ENCODE data around the gene CIC. TPM values are rescaled to one million over a fixed set of nuclear protein-coding genes. Genes with fewer than 3 reads are reported as not detected.

CIC gene
- polyA plus RNA-seq, 3 donors: 0.62 to 42.2 (median 0.87) TPM

- H3K9me3 Mint-ChIP-seq: no peaks in the 10 kb centered on the region
- peaks cover 17 to 26% of the 10 kb centered on the region in 2 donors for H3K4me1 ChIP-seq (ENCODE audit: control insufficient read depth in 1 of 2, insufficient read depth in 2 of 2, low read length in 2 of 2)
- no peak overlapping the region for H3K27ac Mint-ChIP-seq
- H3K27me3 Mint-ChIP-seq (ENCODE audit: low read depth in 3 of 3): peaks cover 0 to 3% (median 0%) of the 10 kb centered on the region in 3 donors
- no peak overlapping the region for H3K4me3 Mint-ChIP-seq
- no peak overlapping the region for H3K4me2 ChIP-seq (replicated peaks; ENCODE audit: extremely low read depth, low read length, poor library complexity, severe bottlenecking)
- peak in 2 of 3 donors; percentile 36 to 38 for DNase-seq
- WGBS (ENCODE audit: insufficient coverage): 88% methylated on average over 28 of the region's 31 CpGs
- no peaks in the 10 kb centered on the region for H3K27me3 ChIP-seq (ENCODE audit: control insufficient read depth in 2 of 2, insufficient read depth in 2 of 2, low read length in 2 of 2)
- intact Hi-C loops (cut with micrococcal nuclease): loop anchor here in 1 of 2 donors (10.0 kb wide), 1 partner anchor 186 kb away; no protein-coding TSS in a partner anchor
- peak; percentile 72 for TF ChIP-seq CTCF (IDR thresholded peaks at IDR 0.05)
- H3K36me3 Mint-ChIP-seq: peaks cover 59 to 81% of the 10 kb centered on the region in 2 donors
- peaks cover 78 to 86% of the 10 kb centered on the region in 2 donors for H3K36me3 ChIP-seq (replicated peaks in 1 of 2; ENCODE audit: control insufficient read depth in 1 of 2, insufficient read depth in 2 of 2, low read length in 2 of 2)
- peaks cover 21% of the 10 kb centered on the region for H3K4me1 Mint-ChIP-seq
- H3K4me3 ChIP-seq (replicated peaks in 1 of 3; ENCODE audit: low read depth in 2 of 3, low read length in 3 of 3): no peak overlapping the region
- no peak overlapping the region for H2AFZ ChIP-seq (ENCODE audit: insufficient read depth, low read depth, low read length, poor library complexity, severe bottlenecking)
- no peaks in the 10 kb centered on the region for H3K9me3 ChIP-seq (replicated peaks in 1 of 2; ENCODE audit: control insufficient read depth in 1 of 2, insufficient read depth in 1 of 2, low read length in 2 of 2)
- H3K27ac ChIP-seq (ENCODE audit: low read depth in 1 of 2, low read length in 2 of 2): no peak overlapping the region
- no peak overlapping the region for H3K9ac ChIP-seq (ENCODE audit: insufficient read depth, low read length, poor library complexity, severe bottlenecking)
- H4K20me1 ChIP-seq (ENCODE audit: insufficient read depth, low read length): peaks cover 84% of the 10 kb centered on the region
- peaks cover 17% of the 10 kb centered on the region for H3K79me2 ChIP-seq (ENCODE audit: insufficient read depth, low read length)
These were observed 21.7 kb downstream of the CIC start for GRCh38 chr19:42290523-42291434.

GRCh38 chr19:42291435-42291810 lies 22.4 kb downstream of the CIC start:
- H3K79me2 ChIP-seq (ENCODE audit: insufficient read depth, low read length): peaks cover 10% of the 10 kb centered on the region
- H4K20me1 ChIP-seq (ENCODE audit: insufficient read depth, low read length): peaks cover 86% of the 10 kb centered on the region
- no peak for TF ChIP-seq CTCF (IDR thresholded peaks at IDR 0.05)
- H3K9me3 ChIP-seq (replicated peaks in 1 of 2; ENCODE audit: control insufficient read depth in 1 of 2, insufficient read depth in 1 of 2, low read length in 2 of 2): no peaks in the 10 kb centered on the region
- peaks cover 0 to 3% (median 0%) of the 10 kb centered on the region in 3 donors for H3K27me3 Mint-ChIP-seq (ENCODE audit: low read depth in 3 of 3)
- intact Hi-C loops (cut with micrococcal nuclease): loop anchor here in 1 of 2 donors (10.0 kb wide), 1 partner anchor 187 kb away; no protein-coding TSS in a partner anchor
- no peaks in the 10 kb centered on the region for H3K27me3 ChIP-seq (ENCODE audit: control insufficient read depth in 2 of 2, insufficient read depth in 2 of 2, low read length in 2 of 2)
- no peak overlapping the region for H3K4me3 Mint-ChIP-seq
- DNase-seq: no peak
- no peak overlapping the region for H2AFZ ChIP-seq (ENCODE audit: insufficient read depth, low read depth, low read length, poor library complexity, severe bottlenecking)
- peaks cover 15% of the 10 kb centered on the region for H3K4me1 Mint-ChIP-seq
- H3K36me3 Mint-ChIP-seq: peaks cover 59 to 81% of the 10 kb centered on the region in 2 donors
- peak overlapping the region in 2 of 7 donors; percentile 9 to 84 for H3K27ac Mint-ChIP-seq
- 88% methylated on average over 7 of the region's 9 CpGs for WGBS (ENCODE audit: insufficient coverage)
- peaks cover 78 to 86% of the 10 kb centered on the region in 2 donors for H3K36me3 ChIP-seq (replicated peaks in 1 of 2; ENCODE audit: control insufficient read depth in 1 of 2, insufficient read depth in 2 of 2, low read length in 2 of 2)
- H3K4me1 ChIP-seq (ENCODE audit: control insufficient read depth in 1 of 2, insufficient read depth in 2 of 2, low read length in 2 of 2): peaks cover 11 to 19% of the 10 kb centered on the region in 2 donors
- no peak overlapping the region for H3K4me2 ChIP-seq (replicated peaks; ENCODE audit: extremely low read depth, low read length, poor library complexity, severe bottlenecking)
- no peaks in the 10 kb centered on the region for H3K9me3 Mint-ChIP-seq
- no peak overlapping the region for H3K9ac ChIP-seq (ENCODE audit: insufficient read depth, low read length, poor library complexity, severe bottlenecking)
- no peak overlapping the region for H3K27ac ChIP-seq (ENCODE audit: low read depth in 1 of 2, low read length in 2 of 2)
- no peak overlapping the region for H3K4me3 ChIP-seq (replicated peaks in 1 of 3; ENCODE audit: low read depth in 2 of 3, low read length in 3 of 3)

Measured in CD14-positive monocyte (primary cell).